ENCODE results near the gene HS3ST3B1. TPM values are rescaled to one million over a fixed set of nuclear protein-coding genes. Genes with fewer than 3 reads are reported as not detected.

HS3ST3B1 gene
- total RNA-seq, 1 experiment from 2014 or later: 22.3 TPM

DNA sequence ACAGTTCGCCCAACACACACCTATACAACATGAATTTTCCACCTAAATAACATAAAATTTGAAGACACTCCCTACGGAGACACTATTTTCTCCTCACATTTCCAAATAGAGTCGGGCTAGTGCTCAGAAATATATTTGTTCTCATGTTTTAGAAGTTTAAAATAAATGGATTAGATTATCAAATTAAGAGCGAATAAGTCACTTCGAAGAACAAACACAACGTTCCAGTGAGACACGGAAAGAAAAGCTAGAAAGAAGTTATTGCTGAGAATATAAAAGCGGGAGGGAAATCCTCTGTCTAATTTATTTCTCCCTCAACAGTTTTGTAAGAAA is 2.0 kb upstream of the HS3ST3B1 start:
- peaks cover 50% of the 10 kb centered on the region for H3K4me1 Mint-ChIP-seq
- DNase-seq (ENCODE audit: low spot score) (no peak), ATAC-seq (no peak)
- peak overlapping the region; percentile 89 for H3K4me3 Mint-ChIP-seq
- no peaks in the 10 kb centered on the region for H3K36me3 Mint-ChIP-seq
- TF ChIP-seq FOXJ3 (CRISPR knock-in tag; IDR thresholded peaks at IDR 0.05; ENCODE audit: borderline replicate concordance) (no peak), KAT7 (CRISPR knock-in tag; IDR thresholded peaks at IDR 0.05; ENCODE audit: borderline replicate concordance) (no peak), EMX1 (CRISPR knock-in tag; IDR thresholded peaks at IDR 0.05) (no peak), NFE2L1 (CRISPR knock-in tag; IDR thresholded peaks at IDR 0.05) (no peak), IRF2 (CRISPR knock-in tag; IDR thresholded peaks at IDR 0.05; ENCODE audit: borderline replicate concordance, low read depth) (no peak)
- TF ChIP-seq, protein P1, sequence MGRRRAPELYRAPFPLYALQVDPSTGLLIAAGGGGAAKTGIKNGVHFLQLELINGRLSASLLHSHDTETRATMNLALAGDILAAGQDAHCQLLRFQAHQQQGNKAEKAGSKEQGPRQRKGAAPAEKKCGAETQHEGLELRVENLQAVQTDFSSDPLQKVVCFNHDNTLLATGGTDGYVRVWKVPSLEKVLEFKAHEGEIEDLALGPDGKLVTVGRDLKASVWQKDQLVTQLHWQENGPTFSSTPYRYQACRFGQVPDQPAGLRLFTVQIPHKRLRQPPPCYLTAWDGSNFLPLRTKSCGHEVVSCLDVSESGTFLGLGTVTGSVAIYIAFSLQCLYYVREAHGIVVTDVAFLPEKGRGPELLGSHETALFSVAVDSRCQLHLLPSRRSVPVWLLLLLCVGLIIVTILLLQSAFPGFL (CRISPR knock-in tag; IDR thresholded peaks at IDR 0.05; ENCODE audit: borderline replicate concordance): no peak
- ChIA-PET CTCF (interaction anchor here (1.7 to 3.5 kb wide), 3 partner anchors 11 to 32 kb away, joined by 5 to 20 read pairs (median 8); no protein-coding TSS in a partner anchor), POLR2A (interaction anchor here (0.8 to 3.4 kb wide), 2 partner anchors 11 to 198 kb away, joined by 3 to 27 read pairs; no protein-coding TSS in a partner anchor)
- H3K27ac Mint-ChIP-seq: no peak overlapping the region
- peaks cover 91% of the 10 kb centered on the region for H3K27me3 Mint-ChIP-seq (ENCODE audit: low read depth)
- no peaks in the 10 kb centered on the region for H3K9me3 Mint-ChIP-seq

GRCh38 chr17:14299280-14300141 is 1.4 kb upstream of the HS3ST3B1 start:
- Mint-ChIP-seq H3K9me3 (no peaks in the 10 kb centered on the region), H3K4me1 (peaks cover 52% of the 10 kb centered on the region), H3K27ac (no peak overlapping the region), H3K36me3 (no peaks in the 10 kb centered on the region), H3K27me3 (ENCODE audit: low read depth) (peaks cover 89% of the 10 kb centered on the region), H3K4me3 (peak overlapping the region; percentile 89)
- peak; percentile 68 for DNase-seq (ENCODE audit: low spot score)
- ATAC-seq: no peak
- TF ChIP-seq, protein P2, sequence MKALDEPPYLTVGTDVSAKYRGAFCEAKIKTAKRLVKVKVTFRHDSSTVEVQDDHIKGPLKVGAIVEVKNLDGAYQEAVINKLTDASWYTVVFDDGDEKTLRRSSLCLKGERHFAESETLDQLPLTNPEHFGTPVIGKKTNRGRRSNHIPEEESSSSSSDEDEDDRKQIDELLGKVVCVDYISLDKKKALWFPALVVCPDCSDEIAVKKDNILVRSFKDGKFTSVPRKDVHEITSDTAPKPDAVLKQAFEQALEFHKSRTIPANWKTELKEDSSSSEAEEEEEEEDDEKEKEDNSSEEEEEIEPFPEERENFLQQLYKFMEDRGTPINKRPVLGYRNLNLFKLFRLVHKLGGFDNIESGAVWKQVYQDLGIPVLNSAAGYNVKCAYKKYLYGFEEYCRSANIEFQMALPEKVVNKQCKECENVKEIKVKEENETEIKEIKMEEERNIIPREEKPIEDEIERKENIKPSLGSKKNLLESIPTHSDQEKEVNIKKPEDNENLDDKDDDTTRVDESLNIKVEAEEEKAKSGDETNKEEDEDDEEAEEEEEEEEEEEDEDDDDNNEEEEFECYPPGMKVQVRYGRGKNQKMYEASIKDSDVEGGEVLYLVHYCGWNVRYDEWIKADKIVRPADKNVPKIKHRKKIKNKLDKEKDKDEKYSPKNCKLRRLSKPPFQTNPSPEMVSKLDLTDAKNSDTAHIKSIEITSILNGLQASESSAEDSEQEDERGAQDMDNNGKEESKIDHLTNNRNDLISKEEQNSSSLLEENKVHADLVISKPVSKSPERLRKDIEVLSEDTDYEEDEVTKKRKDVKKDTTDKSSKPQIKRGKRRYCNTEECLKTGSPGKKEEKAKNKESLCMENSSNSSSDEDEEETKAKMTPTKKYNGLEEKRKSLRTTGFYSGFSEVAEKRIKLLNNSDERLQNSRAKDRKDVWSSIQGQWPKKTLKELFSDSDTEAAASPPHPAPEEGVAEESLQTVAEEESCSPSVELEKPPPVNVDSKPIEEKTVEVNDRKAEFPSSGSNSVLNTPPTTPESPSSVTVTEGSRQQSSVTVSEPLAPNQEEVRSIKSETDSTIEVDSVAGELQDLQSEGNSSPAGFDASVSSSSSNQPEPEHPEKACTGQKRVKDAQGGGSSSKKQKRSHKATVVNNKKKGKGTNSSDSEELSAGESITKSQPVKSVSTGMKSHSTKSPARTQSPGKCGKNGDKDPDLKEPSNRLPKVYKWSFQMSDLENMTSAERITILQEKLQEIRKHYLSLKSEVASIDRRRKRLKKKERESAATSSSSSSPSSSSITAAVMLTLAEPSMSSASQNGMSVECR (CRISPR knock-in tag; IDR thresholded peaks at IDR 0.05; ENCODE audit: borderline replicate concordance): peak; percentile 38; the same call in 1 of the 2 replicates
- TF ChIP-seq, protein P3, sequence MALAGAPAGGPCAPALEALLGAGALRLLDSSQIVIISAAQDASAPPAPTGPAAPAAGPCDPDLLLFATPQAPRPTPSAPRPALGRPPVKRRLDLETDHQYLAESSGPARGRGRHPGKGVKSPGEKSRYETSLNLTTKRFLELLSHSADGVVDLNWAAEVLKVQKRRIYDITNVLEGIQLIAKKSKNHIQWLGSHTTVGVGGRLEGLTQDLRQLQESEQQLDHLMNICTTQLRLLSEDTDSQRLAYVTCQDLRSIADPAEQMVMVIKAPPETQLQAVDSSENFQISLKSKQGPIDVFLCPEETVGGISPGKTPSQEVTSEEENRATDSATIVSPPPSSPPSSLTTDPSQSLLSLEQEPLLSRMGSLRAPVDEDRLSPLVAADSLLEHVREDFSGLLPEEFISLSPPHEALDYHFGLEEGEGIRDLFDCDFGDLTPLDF (CRISPR knock-in tag; IDR thresholded peaks at IDR 0.05): no peak
- no peak for TF ChIP-seq GABPB1 (CRISPR knock-in tag; IDR thresholded peaks at IDR 0.05)
- CTCF ChIA-PET: interaction anchor here (1.7 to 3.5 kb wide), 3 partner anchors 10 to 31 kb away, joined by 5 to 20 read pairs (median 8); no protein-coding TSS in a partner anchor
- POLR2A ChIA-PET: interaction anchor here (3.4 kb wide), 1 partner anchor 10 kb away, joined by 27 read pairs; no protein-coding TSS in a partner anchor

DNA sequence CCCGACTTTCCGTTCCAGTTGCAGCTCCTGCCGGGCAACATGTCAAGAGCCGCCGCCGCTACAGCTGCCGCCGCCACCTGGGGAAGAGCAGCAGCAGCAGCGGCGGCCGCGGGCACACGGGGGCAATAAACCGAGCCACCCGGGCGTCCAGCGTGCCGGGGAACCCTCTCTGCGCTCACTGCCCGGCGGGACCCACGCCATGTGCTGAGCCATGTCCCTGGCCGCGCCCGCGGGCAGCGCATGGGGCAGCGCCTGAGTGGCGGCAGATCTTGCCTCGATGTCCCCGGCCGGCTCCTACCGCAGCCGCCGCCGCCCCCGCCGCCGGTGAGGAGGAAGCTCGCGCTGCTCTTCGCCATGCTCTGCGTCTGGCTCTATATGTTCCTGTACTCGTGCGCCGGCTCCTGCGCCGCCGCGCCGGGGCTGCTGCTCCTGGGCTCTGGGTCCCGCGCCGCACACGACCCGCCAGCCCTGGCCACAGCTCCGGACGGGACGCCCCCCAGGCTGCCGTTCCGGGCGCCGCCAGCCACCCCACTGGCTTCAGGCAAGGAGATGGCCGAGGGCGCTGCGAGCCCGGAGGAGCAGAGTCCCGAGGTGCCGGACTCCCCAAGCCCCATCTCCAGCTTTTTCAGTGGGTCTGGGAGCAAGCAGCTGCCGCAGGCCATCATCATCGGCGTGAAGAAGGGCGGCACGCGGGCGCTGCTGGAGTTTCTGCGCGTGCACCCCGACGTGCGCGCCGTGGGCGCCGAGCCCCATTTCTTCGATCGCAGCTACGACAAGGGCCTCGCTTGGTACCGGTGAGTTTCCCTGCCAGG is 604 bp downstream of the HS3ST3B1 start:
- no peak for DNase-seq (ENCODE audit: low spot score)
- no peaks in the 10 kb centered on the region for H3K36me3 Mint-ChIP-seq
- ATAC-seq: no peak
- H3K4me3 Mint-ChIP-seq: peak overlapping the region; percentile 89
- peaks cover 86% of the 10 kb centered on the region for H3K27me3 Mint-ChIP-seq (ENCODE audit: low read depth)
- peaks cover 65% of the 10 kb centered on the region for H3K4me1 Mint-ChIP-seq
- POLR2A ChIA-PET: interaction anchor here (0.6 to 3.4 kb wide), 11 partner anchors 8 to 1284 kb away, joined by 3 to 27 read pairs (median 4); partner anchors contain the start of genes ELAC2 and HS3ST3A1
- CTCF ChIA-PET: interaction anchor here (0.6 to 3.3 kb wide), 25 partner anchors 8 to 1283 kb away, joined by 3 to 24 read pairs (median 4); partner anchors contain the start of genes COX10 and ELAC2
- H3K9me3 Mint-ChIP-seq: no peaks in the 10 kb centered on the region
- H3K27ac Mint-ChIP-seq: no peak overlapping the region
- TF ChIP-seq CTCF (IDR thresholded peaks at IDR 0.05) (no peak), TEAD1 (CRISPR knock-in tag; IDR thresholded peaks at IDR 0.05) (peak; percentile 68; the same call in 1 of the 2 replicates), SMAD4 (CRISPR knock-in tag; IDR thresholded peaks at IDR 0.05) (no peak), KAT7 (CRISPR knock-in tag; IDR thresholded peaks at IDR 0.05; ENCODE audit: borderline replicate concordance) (peak; percentile 90), ZNF396 (CRISPR knock-in tag; IDR thresholded peaks at IDR 0.05; ENCODE audit: borderline replicate concordance) (no peak), TEAD4 (CRISPR knock-in tag; IDR thresholded peaks at IDR 0.05) (peak; percentile 18; the same call in 1 of the 2 replicates), JUN (CRISPR knock-in tag; IDR thresholded peaks at IDR 0.05) (no peak), E2F4 (CRISPR knock-in tag; IDR thresholded peaks at IDR 0.05; ENCODE audit: borderline replicate concordance, low read depth) (0 out of 2 replicates have a peak, but pooled peaks have one; percentile 22)
- TF ChIP-seq, protein P4, sequence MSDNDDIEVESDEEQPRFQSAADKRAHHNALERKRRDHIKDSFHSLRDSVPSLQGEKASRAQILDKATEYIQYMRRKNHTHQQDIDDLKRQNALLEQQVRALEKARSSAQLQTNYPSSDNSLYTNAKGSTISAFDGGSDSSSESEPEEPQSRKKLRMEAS (CRISPR knock-in tag; IDR thresholded peaks at IDR 0.05): 0 out of 2 replicates have a peak, but pooled peaks have one; percentile 13

All from WTC11 (cell line).